MM.1S (cell line): ENCODE measurements around the gene CCND1.

ENCODE experiments used
- DNase-seq: peaks from one replicate; pipeline ENCODE4 v3.0.0-alpha.2; 2015
- H2AFZ ChIP-seq: fragments of 300-600 bp; sonication (generic); 2 replicates; pipeline ENCODE4 v1.6.0; 2016; ENCODE audit warnings: antibody characterized with exemption, low read length
- H3F3A ChIP-seq: fragments of 300-600 bp; sonication (generic); 2 replicates; pipeline ENCODE4 v1.6.1; 2016; ENCODE audit warnings: mild to moderate bottlenecking, antibody characterized with exemption, low read length, moderate library complexity, mixed read lengths; ENCODE audit not compliant: insufficient read depth
- H3K27ac ChIP-seq: fragments of 300-600 bp; sonication (generic); 2 replicates; pipeline ENCODE4 v1.5.1; 2016; ENCODE audit warnings: mild to moderate bottlenecking, low read length
- H3K27me3 ChIP-seq: fragments of 300-600 bp; sonication (generic); replicated peaks from 2 replicates; pipeline ENCODE4 v1.6.0; 2016; ENCODE audit warnings: low read length; ENCODE audit not compliant: insufficient read depth
- H3K36me3 ChIP-seq: fragments of 300-600 bp; sonication (generic); replicated peaks from 2 replicates; pipeline ENCODE4 v1.6.1; 2016; ENCODE audit warnings: mild to moderate bottlenecking, low read length, mixed read lengths; ENCODE audit not compliant: insufficient read depth
- H3K4me1 ChIP-seq: fragments of 300-600 bp; sonication (generic); 2 replicates; pipeline ENCODE4 v1.6.1; 2016; ENCODE audit warnings: low read length, mixed read lengths
- H3K4me2 ChIP-seq: fragments of 300-600 bp; sonication (generic); 2 replicates; pipeline ENCODE4 v1.6.0; 2016; ENCODE audit warnings: low read depth, low read length
- H3K4me3 ChIP-seq: fragments of 300-600 bp; sonication (generic); 2 replicates; pipeline ENCODE4 v1.5.1; 2016; ENCODE audit warnings: low read length, mixed read lengths
- H3K79me2 ChIP-seq: fragments of 300-600 bp; sonication (generic); 2 replicates; pipeline ENCODE4 v1.6.1; 2016; ENCODE audit warnings: mixed run types, low read length, mixed read lengths
- H3K9ac ChIP-seq: fragments of 300-600 bp; sonication (generic); 2 replicates; pipeline ENCODE4 v1.6.1; 2016; ENCODE audit warnings: low read length, mixed read lengths
- H3K9me2 ChIP-seq: fragments of 300-600 bp; sonication (generic); replicated peaks from 2 replicates; pipeline ENCODE4 v1.6.1; 2016; ENCODE audit warnings: mild to moderate bottlenecking, low read length, mixed read lengths; ENCODE audit not compliant: insufficient read depth
- H3K9me3 ChIP-seq: fragments of 300-600 bp; sonication (generic); replicated peaks from 2 replicates; pipeline ENCODE4 v1.6.1; 2016; ENCODE audit warnings: mild to moderate bottlenecking, low read length, mixed read lengths; ENCODE audit not compliant: insufficient read depth
- H4K20me1 ChIP-seq: fragments of 300-600 bp; sonication (generic); 2 replicates; pipeline ENCODE4 v1.6.1; 2016; ENCODE audit warnings: mild to moderate bottlenecking, low read length, moderate library complexity, mixed read lengths; ENCODE audit not compliant: insufficient read depth
- CTCF ChIP-seq: fragments of 300-600 bp; sonication (generic); IDR thresholded peaks from 2 replicates; pipeline ENCODE4 v1.5.1; 2016; ENCODE audit warnings: antibody characterized with exemption, low read length, mixed read lengths
- EZH2 ChIP-seq: fragments of 300-600 bp; sonication (generic); optimal IDR thresholded peaks from 2 replicates; pipeline ENCODE3; 2017; ENCODE audit warnings: low read depth, mild to moderate bottlenecking, antibody characterized with exemption, low read length, mixed read lengths
- EZH2phosphoT487 ChIP-seq: fragments of 300-600 bp; sonication (generic); IDR thresholded peaks from 2 replicates; pipeline ENCODE4 v1.6.1; 2018; ENCODE audit warnings: antibody characterized with exemption, low read length

Gene CCND1

GRCh38 chr11:69611548-69612526, 29.1 kb upstream of the CCND1 start:
- H3K27me3 ChIP-seq: no peaks in the 10 kb centered on the region
- no peaks in the 10 kb centered on the region for H4K20me1 ChIP-seq
- no peak overlapping the region for H3K27ac ChIP-seq
- H3K36me3 ChIP-seq: no peaks in the 10 kb centered on the region
- H2AFZ ChIP-seq: no peak overlapping the region
- H3K4me3 ChIP-seq: no peak overlapping the region
- H3F3A ChIP-seq: no peaks in the 10 kb centered on the region
- no peaks in the 10 kb centered on the region for H3K9me3 ChIP-seq
- no peak overlapping the region for H3K9ac ChIP-seq
- TF ChIP-seq CTCF (no peak), EZH2phosphoT487 (no peak), EZH2 (no peak)
- DNase-seq: no peak
- H3K4me1 ChIP-seq: no peaks in the 10 kb centered on the region
- H3K4me2 ChIP-seq: no peak overlapping the region
- H3K9me2 ChIP-seq: no peaks in the 10 kb centered on the region
- no peaks in the 10 kb centered on the region for H3K79me2 ChIP-seq

GRCh38 chr11:69613594-69613993, 27.4 kb upstream of the CCND1 start:
- no peak overlapping the region for H3K4me3 ChIP-seq
- DNase-seq: no peak
- no peaks in the 10 kb centered on the region for H3K4me1 ChIP-seq
- TF ChIP-seq EZH2: no peak
- no peak for TF ChIP-seq EZH2phosphoT487
- TF ChIP-seq CTCF: no peak
- no peaks in the 10 kb centered on the region for H3K9me2 ChIP-seq
- no peaks in the 10 kb centered on the region for H3F3A ChIP-seq
- no peaks in the 10 kb centered on the region for H3K79me2 ChIP-seq
- no peak overlapping the region for H3K4me2 ChIP-seq
- no peak overlapping the region for H3K9ac ChIP-seq
- no peaks in the 10 kb centered on the region for H3K36me3 ChIP-seq
- no peaks in the 10 kb centered on the region for H3K9me3 ChIP-seq
- no peaks in the 10 kb centered on the region for H3K27me3 ChIP-seq
- no peaks in the 10 kb centered on the region for H4K20me1 ChIP-seq
- no peak overlapping the region for H3K27ac ChIP-seq
- no peak overlapping the region for H2AFZ ChIP-seq

GRCh38 chr11:69614085-69614484, 26.9 kb upstream of the CCND1 start:
- H3K4me3 ChIP-seq: no peak overlapping the region
- H3K79me2 ChIP-seq: no peaks in the 10 kb centered on the region
- H3K9me2 ChIP-seq: no peaks in the 10 kb centered on the region
- H3K9ac ChIP-seq: no peak overlapping the region
- no peak overlapping the region for H2AFZ ChIP-seq
- no peaks in the 10 kb centered on the region for H4K20me1 ChIP-seq
- DNase-seq: no peak
- TF ChIP-seq EZH2phosphoT487 (no peak), EZH2 (no peak), CTCF (no peak)
- H3K27me3 ChIP-seq: no peaks in the 10 kb centered on the region
- H3K4me1 ChIP-seq: no peaks in the 10 kb centered on the region
- H3K4me2 ChIP-seq: no peak overlapping the region
- no peak overlapping the region for H3K27ac ChIP-seq
- no peaks in the 10 kb centered on the region for H3K36me3 ChIP-seq
- H3K9me3 ChIP-seq: no peaks in the 10 kb centered on the region
- no peaks in the 10 kb centered on the region for H3F3A ChIP-seq
